ENCODE measurements around the gene MYCN.

- no peak for TF ChIP-seq CTCF (IDR thresholded peaks at IDR 0.05; ENCODE audit: insufficient read depth, low read length, poor library complexity, severe bottlenecking)
- TF ChIP-seq EZH2phosphoT487 (conservative IDR thresholded peaks at IDR 0.05; ENCODE audit: low read length): no peak
These were observed 28.9 kb downstream of the MYCN start for GRCh38 chr2:15969214-15969613.
